H1 (cell line): ENCODE measurements around the gene SSBP3. TPM values are rescaled to one million over a fixed set of nuclear protein-coding genes. Genes with fewer than 3 reads are reported as not detected.

Experiments used
- CTCF ChIA-PET: fragments of 300-600 bp; sonication (Branson Sonifier 250); formaldehyde crosslinking; loops from one replicate; lab custom pipeline; 2021; ENCODE audit not compliant: partially characterized antibody; lab: Charles Lee
- POLR2A ChIA-PET: fragments of 300-600 bp; sonication (Branson Sonifier 250); formaldehyde crosslinking; loops from one replicate; lab custom pipeline; 2021; ENCODE audit warnings: inconsistent platforms; ENCODE audit not compliant: partially characterized antibody; lab: Charles Lee
- DNase-seq, 2 experiments: peaks; one replicate each; pipeline versions ENCODE4 v3.0.0 to v3.0.0-alpha.2; 2010 to 2022; ENCODE audit warnings: low spot score in 2 of 2, low read depth in 1 of 2, mixed read lengths in 1 of 2
- FAIRE-seq: peaks from 2 replicates; lab custom pipeline; 2011; peaks lifted over from hg19 to GRCh38; lab: Jason Lieb, UNC
- H2AFZ ChIP-seq: 2 replicates; pipeline ENCODE4 v1.8.1; 2012; ENCODE audit warnings: low read length, inconsistent platforms
- H2AK5ac ChIP-seq: 2 replicates; pipeline ENCODE4 v1.6.1; 2013; ENCODE audit warnings: low read depth, low read length
- H2BK120ac ChIP-seq: replicated peaks from 2 replicates; pipeline ENCODE3; 2013; ENCODE audit warnings: low read depth, low read length, inconsistent platforms
- H2BK12ac ChIP-seq: 2 replicates; pipeline ENCODE4 v1.6.1; 2013; ENCODE audit warnings: low read depth, low read length
- H2BK15ac ChIP-seq: 2 replicates; pipeline ENCODE4 v1.6.1; 2013; ENCODE audit warnings: low read length
- H2BK20ac ChIP-seq: 2 replicates; pipeline ENCODE4 v1.6.1; 2013; ENCODE audit warnings: low read length
- H2BK5ac ChIP-seq: 2 replicates; pipeline ENCODE4 v1.6.1; 2013; ENCODE audit warnings: low read depth, low read length
- H3K14ac ChIP-seq: 2 replicates; pipeline ENCODE4 v1.6.1; 2013; ENCODE audit warnings: inconsistent platforms; ENCODE audit not compliant: insufficient read length
- H3K18ac ChIP-seq: 2 replicates; pipeline ENCODE4 v1.6.1; 2013; ENCODE audit warnings: low read length; ENCODE audit errors: extremely low read depth
- H3K23ac ChIP-seq: 2 replicates; pipeline ENCODE4 v1.6.1; 2013; ENCODE audit warnings: inconsistent platforms; ENCODE audit not compliant: insufficient read length
- H3K23me2 ChIP-seq: 2 replicates; pipeline ENCODE4 v1.6.1; 2013; ENCODE audit warnings: low read depth, low read length
- H3K27ac ChIP-seq: 2 replicates; pipeline ENCODE4 v1.6.1; 2011; ENCODE audit warnings: low read depth, low read length, inconsistent platforms
- H3K27me3 ChIP-seq, 4 experiments: replicated peaks in 1 of 4; 1 replicate in 1 of 4; 2 replicates in 3 of 4; pipeline versions ENCODE4 v1.6.1 to v1.8.1; 2011 to 2013; ENCODE audit warnings: low read length in 3 of 4, mild to moderate bottlenecking in 3 of 4, inconsistent platforms in 2 of 4, mixed read lengths in 2 of 4, moderate library complexity in 1 of 4; ENCODE audit not compliant: control insufficient read depth in 3 of 4, insufficient read depth in 3 of 4; ENCODE audit errors: extremely low read depth in 1 of 4
- H3K36me3 ChIP-seq, 4 experiments: 2 replicates each; pipeline versions ENCODE4 v1.6.1 to v1.8.1; 2011 to 2013; ENCODE audit warnings: mild to moderate bottlenecking in 4 of 4, low read length in 3 of 4, moderate library complexity in 2 of 4, control low read depth in 1 of 4, inconsistent platforms in 1 of 4; ENCODE audit not compliant: insufficient read depth in 4 of 4, control insufficient read depth in 2 of 4
- H3K4ac ChIP-seq: replicated peaks from 2 replicates; pipeline ENCODE3; 2013; ENCODE audit warnings: low read length, low read depth, mixed read lengths, inconsistent platforms; ENCODE audit not compliant: insufficient read length
- H3K4me1 ChIP-seq, 4 experiments: replicated peaks in 1 of 4; 1 replicate in 1 of 4; 2 replicates in 3 of 4; pipeline versions ENCODE4 v1.6.1 to v1.8.1; 2011 to 2013; ENCODE audit warnings: low read length in 3 of 4, inconsistent platforms in 2 of 4, mixed read lengths in 1 of 4; ENCODE audit not compliant: insufficient read depth in 4 of 4, control insufficient read depth in 3 of 4
- H3K4me2 ChIP-seq, 2 experiments: 2 replicates each; pipeline versions ENCODE4 v1.6.1 to v1.8.1; 2011 to 2013; ENCODE audit warnings: low read depth in 2 of 2, low read length in 2 of 2, control low read depth in 1 of 2, inconsistent platforms in 1 of 2, mild to moderate bottlenecking in 1 of 2; ENCODE audit not compliant: insufficient read depth in 1 of 2
- H3K4me3 ChIP-seq, 4 experiments: fragments of 200-600, 300-600 bp in 1 of 4; sonication (generic), shearing (Covaris generic), sonication (Bioruptor Twin) in 1 of 4; 2 replicates each; pipeline versions ENCODE4 v1.5.1 to v1.8.1; 2011 to 2016; ENCODE audit warnings: low read length in 4 of 4, low read depth in 3 of 4, control low read depth in 2 of 4, inconsistent platforms in 2 of 4, mild to moderate bottlenecking in 2 of 4, mixed read lengths in 1 of 4, moderate library complexity in 1 of 4; ENCODE audit not compliant: insufficient read depth in 2 of 4; ENCODE audit errors: extremely low read depth in 1 of 4
- H3K56ac ChIP-seq: replicated peaks from 2 replicates; pipeline ENCODE3; 2013; ENCODE audit warnings: low read depth, mild to moderate bottlenecking, mixed read lengths, low read length, inconsistent platforms; ENCODE audit not compliant: insufficient read length
- H3K79me1 ChIP-seq: 2 replicates; pipeline ENCODE4 v1.6.1; 2013; ENCODE audit warnings: low read depth, low read length, control low read depth
- H3K79me2 ChIP-seq, 2 experiments: 2 replicates each; pipeline versions ENCODE4 v1.6.1 to v1.8.1; 2012 to 2013; ENCODE audit warnings: low read length in 2 of 2, mild to moderate bottlenecking in 2 of 2, inconsistent platforms in 1 of 2; ENCODE audit not compliant: insufficient read depth in 2 of 2, control insufficient read depth in 1 of 2
- H3K9ac ChIP-seq, 4 experiments: replicated peaks in 1 of 4; 1 replicate in 1 of 4; 2 replicates in 3 of 4; pipeline versions ENCODE4 v1.6.1 to v1.8.1; 2011 to 2013; ENCODE audit warnings: low read depth in 3 of 4, low read length in 3 of 4, control low read depth in 2 of 4, mild to moderate bottlenecking in 2 of 4, moderate library complexity in 2 of 4, inconsistent platforms in 1 of 4; ENCODE audit errors: extremely low read depth in 1 of 4
- H3K9me3 ChIP-seq, 2 experiments: 2 replicates each; pipeline versions ENCODE4 v1.6.1 to v1.8.1; 2012 to 2013; ENCODE audit warnings: mild to moderate bottlenecking in 2 of 2, moderate library complexity in 2 of 2, control low read depth in 1 of 2, inconsistent platforms in 1 of 2, low read depth in 1 of 2, low read length in 1 of 2, mixed read lengths in 1 of 2; ENCODE audit not compliant: insufficient read depth in 2 of 2
- H4K20me1 ChIP-seq, 2 experiments: replicated peaks in 1 of 2; 2 replicates each; pipeline versions ENCODE3 to v1.8.1; 2011 to 2013; ENCODE audit warnings: inconsistent platforms in 2 of 2, low read length in 2 of 2, mild to moderate bottlenecking in 1 of 2; ENCODE audit not compliant: insufficient read depth in 2 of 2, control insufficient read depth in 1 of 2
- H4K5ac ChIP-seq: 2 replicates; pipeline ENCODE4 v1.6.1; 2013; ENCODE audit warnings: low read length, low read depth, mixed read lengths, inconsistent platforms; ENCODE audit not compliant: insufficient read length
- H4K8ac ChIP-seq: 2 replicates; pipeline ENCODE4 v1.8.0; 2013; ENCODE audit warnings: mild to moderate bottlenecking, moderate library complexity, low read length, inconsistent platforms; ENCODE audit not compliant: insufficient read depth; ENCODE audit errors: extremely low read depth
- H4K91ac ChIP-seq: replicated peaks from 2 replicates; pipeline ENCODE3; 2013; ENCODE audit warnings: low read length, mixed read lengths, inconsistent platforms; ENCODE audit not compliant: insufficient read length
- BRCA1 ChIP-seq: IDR thresholded peaks from 2 replicates; pipeline ENCODE4 v1.6.1; 2012; ENCODE audit warnings: low read depth, low read length, improper control_type of control experiment
- CEBPB ChIP-seq: IDR thresholded peaks from 2 replicates; pipeline ENCODE4 v1.6.1; 2012; ENCODE audit warnings: low read depth, low read length
- WGBS, 2 experiments: shearing (Covaris generic) in 1 of 2; methylation state at CpG; one replicate each; pipeline versions ENCODE4 v1.1.6 to v1.1.7; 2013 to 2015; ENCODE audit warnings: low lambda C conversion rate in 2 of 2, mixed read lengths in 2 of 2, inconsistent platforms in 1 of 2, low coverage in 1 of 2, missing lambda C conversion rate in 1 of 2; ENCODE audit not compliant: insufficient replicate concordance in 2 of 2, insufficient coverage in 1 of 2, insufficient read length in 1 of 2; ENCODE audit errors: extremely low coverage in 1 of 2, missing lambda C conversion rate in 1 of 2; 5-methylcytosine and 5-hydroxymethylcytosine counted together
- polyA plus RNA-seq, 7 experiments: library from polyadenylated mRNA; depleted of rRNA in 3 of 7; stranded (reverse) in 5 of 7; unstranded in 2 of 7; fragments of >200 nt in 5 of 7; fragments of 200-250 nt in 2 of 7; gene quantifications; 1 replicate in 5 of 7; 2 replicates in 1 of 7; 4 replicates in 1 of 7; pipeline versions ENCODE4 v1.2.1 to v1.2.3, GENCODE V29; 2011 to 2013; ENCODE audit warnings: missing spikeins in 2 of 7, mixed read lengths in 2 of 7
- total RNA-seq: library from RNA; stranded (reverse); fragmentation: NEBNext Ultra II Directional; extraction: Animal tissue kit (Norgen Biotek cat#: 25700); gene quantifications from 2 replicates; pipeline ENCODE4 v1.2.1, GENCODE V29; 2021

Gene SSBP3
- total and polyA plus RNA-seq, 2 of the 8 experiments (the other 6 are each of a cell fraction or from before 2014, with no cell fraction given), result 99.7 to 133 TPM

DNA sequence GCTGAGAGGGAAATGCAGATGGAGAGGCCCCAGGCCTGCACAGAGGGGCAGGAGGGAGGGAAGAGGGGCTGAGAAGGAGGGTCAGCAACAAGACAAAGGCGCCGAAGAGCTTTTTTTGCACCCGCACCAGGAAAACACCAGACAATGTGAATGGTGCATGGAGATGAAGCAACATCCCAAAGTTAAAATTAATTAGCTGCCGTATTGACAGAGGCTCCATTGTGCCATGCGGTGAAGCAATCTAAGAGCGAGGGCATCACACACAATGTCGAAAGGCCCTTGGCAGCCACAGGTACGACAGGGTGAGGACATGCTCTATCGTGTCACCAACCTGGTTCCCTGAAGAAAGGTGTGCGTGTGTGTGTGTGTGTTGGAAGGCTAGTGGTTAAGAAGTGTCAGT lies 41.2 kb downstream of the SSBP3 start:
- H4K8ac ChIP-seq, result no peak overlapping the region
- peak overlapping the region; percentile 30 to 34; a peak in 3 of 4 replicates for H3K4me2 ChIP-seq
- no peak overlapping the region for H4K91ac ChIP-seq
- no peaks in the 10 kb centered on the region for H3K9me3 ChIP-seq
- peak overlapping the region; percentile 50; the same call in 1 of the 2 replicates for H2BK5ac ChIP-seq
- H4K5ac ChIP-seq, result no peak overlapping the region
- no peak overlapping the region; the same call in 1 of the 2 replicates for H2AK5ac ChIP-seq
- no peak overlapping the region for H3K4ac ChIP-seq
- peak overlapping the region in 1 of 4 experiments; percentile 11; a peak in 1 of 8 replicates for H3K4me3 ChIP-seq
- H2AFZ ChIP-seq, result no peak overlapping the region
- ChIA-PET CTCF (interaction anchor here (0.6 to 8.3 kb wide), 12 partner anchors 9 to 182 kb away, joined by 3 to 69 read pairs (median 4); no protein-coding TSS in a partner anchor), POLR2A (interaction anchor here (1.0 to 3.9 kb wide), 9 partner anchors 9 to 165 kb away, joined by 3 to 16 read pairs (median 6); partner anchors contain the start of genes CYB5RL, MRPL37 and SSBP3)
- peak overlapping the region; percentile 82; the same call in 1 of the 2 replicates for H2BK12ac ChIP-seq
- H3K79me1 ChIP-seq, result peaks cover 15% of the 10 kb centered on the region; the same call in 1 of the 2 replicates
- peaks cover 9 to 98% of the 10 kb centered on the region in 2 experiments for H3K79me2 ChIP-seq
- 0 out of 2 replicates have a peak overlapping the region, but pooled peaks have one; percentile 37 for H3K27ac ChIP-seq
- TF ChIP-seq CEBPB, result peak; percentile 53; the same call in 1 of the 2 replicates
- no peak for TF ChIP-seq BRCA1
- WGBS, 2 experiments, result 80% methylated on average over 10 of the region's 10 CpGs; no CpG with 5 or more reads in 1 of the 2 experiments
- DNase-seq (no peak), FAIRE-seq (no peak)
- no peaks in the 10 kb centered on the region for H3K23me2 ChIP-seq
- H3K27me3 ChIP-seq, result no peaks in the 10 kb centered on the region
- H3K23ac ChIP-seq, result no peak overlapping the region
- H3K18ac ChIP-seq, result peak overlapping the region; percentile 48
- no peak overlapping the region for H3K56ac ChIP-seq
- no peak overlapping the region for H2BK15ac ChIP-seq
- no peak overlapping the region for H2BK20ac ChIP-seq
- H3K14ac ChIP-seq, result no peak overlapping the region
- H3K9ac ChIP-seq, result no peak overlapping the region
- no peak overlapping the region for H2BK120ac ChIP-seq
- H3K36me3 ChIP-seq, result peaks cover 0 to 6% (median 0%) of the 10 kb centered on the region in 4 experiments; a peak in 2 of 8 replicates
- peaks cover 0 to 20% of the 10 kb centered on the region in 2 experiments for H4K20me1 ChIP-seq
- peaks cover 9 to 35% (median 26%) of the 10 kb centered on the region in 4 experiments for H3K4me1 ChIP-seq
